Measurements from ENCODE around the gene FHOD3.

DNA sequence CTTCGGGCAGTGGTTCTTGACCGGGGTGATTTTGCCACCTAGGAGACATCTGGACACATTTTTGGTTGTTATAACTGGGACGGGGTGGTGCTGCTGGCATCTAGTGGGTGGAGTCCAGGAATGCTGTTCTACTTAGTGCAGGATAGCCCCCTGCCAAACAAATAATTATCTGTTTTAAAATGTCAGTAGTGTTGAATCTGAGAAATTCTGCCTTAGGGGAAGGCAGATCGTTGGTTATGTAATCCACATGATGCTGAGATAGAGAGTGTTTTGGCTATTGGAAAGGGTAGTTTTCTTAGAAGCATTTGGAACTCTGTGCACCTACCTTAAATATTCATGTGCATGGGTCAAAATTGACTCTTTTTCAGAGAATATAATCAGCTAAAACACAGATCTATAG lies 332.3 kb downstream of the FHOD3 start:
- TF ChIP-seq, protein P1, sequence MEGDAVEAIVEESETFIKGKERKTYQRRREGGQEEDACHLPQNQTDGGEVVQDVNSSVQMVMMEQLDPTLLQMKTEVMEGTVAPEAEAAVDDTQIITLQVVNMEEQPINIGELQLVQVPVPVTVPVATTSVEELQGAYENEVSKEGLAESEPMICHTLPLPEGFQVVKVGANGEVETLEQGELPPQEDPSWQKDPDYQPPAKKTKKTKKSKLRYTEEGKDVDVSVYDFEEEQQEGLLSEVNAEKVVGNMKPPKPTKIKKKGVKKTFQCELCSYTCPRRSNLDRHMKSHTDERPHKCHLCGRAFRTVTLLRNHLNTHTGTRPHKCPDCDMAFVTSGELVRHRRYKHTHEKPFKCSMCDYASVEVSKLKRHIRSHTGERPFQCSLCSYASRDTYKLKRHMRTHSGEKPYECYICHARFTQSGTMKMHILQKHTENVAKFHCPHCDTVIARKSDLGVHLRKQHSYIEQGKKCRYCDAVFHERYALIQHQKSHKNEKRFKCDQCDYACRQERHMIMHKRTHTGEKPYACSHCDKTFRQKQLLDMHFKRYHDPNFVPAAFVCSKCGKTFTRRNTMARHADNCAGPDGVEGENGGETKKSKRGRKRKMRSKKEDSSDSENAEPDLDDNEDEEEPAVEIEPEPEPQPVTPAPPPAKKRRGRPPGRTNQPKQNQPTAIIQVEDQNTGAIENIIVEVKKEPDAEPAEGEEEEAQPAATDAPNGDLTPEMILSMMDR (IDR thresholded peaks at IDR 0.05), result no peak
- TF ChIP-seq POLR2A (IDR thresholded peaks at IDR 0.05; ENCODE audit: low read depth) (no peak), POLR2AphosphoS5 (IDR thresholded peaks at IDR 0.05) (no peak), EP300 (IDR thresholded peaks at IDR 0.05) (no peak)

All from esophagus muscularis mucosa (tissue), 4 donors.